GM23338 (cell line): ENCODE measurements around the gene PGBD2. TPM values are rescaled to one million over a fixed set of nuclear protein-coding genes. Genes with fewer than 3 reads are reported as not detected.

Experiments used
- ATAC-seq: fragments of 200-7000 bp; cut with Tn5 transposase; 3 replicates; pipeline ENCODE4 v1.9.1; 2020
- DNase-seq: peaks from one replicate; pipeline ENCODE4 v3.0.0-alpha.2; 2015; ENCODE audit warnings: low spot score
- H2AFZ ChIP-seq: fragments of 200-600 bp; sonication (generic); 2 replicates; pipeline ENCODE4 v1.8.0; 2016; ENCODE audit warnings: antibody characterized with exemption, mild to moderate bottlenecking, moderate library complexity
- H3F3A ChIP-seq: fragments of 200-600 bp; sonication (generic); replicated peaks from 2 replicates; pipeline ENCODE4 v1.8.0; 2017; ENCODE audit warnings: antibody characterized with exemption, mixed run types, low read depth
- H3K27ac ChIP-seq: fragments of 200-600 bp; sonication (generic); 2 replicates; pipeline ENCODE4 v1.6.1; 2016; ENCODE audit warnings: low read depth
- H3K27me3 ChIP-seq: fragments of 200-600 bp; sonication (generic); 2 replicates; pipeline ENCODE4 v1.8.0; 2016; ENCODE audit warnings: mild to moderate bottlenecking, mixed run types, moderate library complexity; ENCODE audit not compliant: insufficient read depth
- H3K36me3 ChIP-seq: fragments of 200-600 bp; sonication (generic); 2 replicates; pipeline ENCODE4 v1.8.0; 2016; ENCODE audit warnings: mild to moderate bottlenecking; ENCODE audit not compliant: insufficient read depth
- H3K4me1 ChIP-seq: fragments of 200-600 bp; sonication (generic); 2 replicates; pipeline ENCODE4 v1.8.0; 2016; ENCODE audit warnings: mild to moderate bottlenecking, moderate library complexity; ENCODE audit not compliant: insufficient read depth
- H3K4me2 ChIP-seq: fragments of 200-600 bp; sonication (generic); 2 replicates; pipeline ENCODE4 v1.7.1; 2017; ENCODE audit warnings: mixed run types
- H3K4me3 ChIP-seq: fragments of 200-600 bp; sonication (generic); 2 replicates; pipeline ENCODE4 v1.6.1; 2016; ENCODE audit warnings: mixed run types
- H3K79me2 ChIP-seq: fragments of 200-600 bp; sonication (generic); replicated peaks from 2 replicates; pipeline ENCODE4 v1.8.0; 2017; ENCODE audit warnings: mild to moderate bottlenecking; ENCODE audit not compliant: insufficient read depth
- H3K9me2 ChIP-seq: fragments of 200-600 bp; sonication (generic); 2 replicates; pipeline ENCODE4 v1.8.0; 2017; ENCODE audit not compliant: insufficient read depth
- H4K20me1 ChIP-seq: fragments of 200-600 bp; sonication (generic); replicated peaks from 2 replicates; pipeline ENCODE4 v1.8.0; 2017; ENCODE audit warnings: mild to moderate bottlenecking; ENCODE audit not compliant: insufficient read depth
- H3K27ac Mint-ChIP-seq: 2 replicates; pipeline ENCODE4 v1.8.0; 2020; ENCODE audit warnings: inconsistent platforms, mild to moderate bottlenecking, moderate library complexity, mixed read lengths
- H3K27me3 Mint-ChIP-seq: 3 replicates; pipeline ENCODE4 v1.8.0; 2022; ENCODE audit warnings: low read depth, mild to moderate bottlenecking, moderate library complexity, mixed read lengths, inconsistent platforms; ENCODE audit not compliant: insufficient read depth, poor library complexity
- H3K36me3 Mint-ChIP-seq: 3 replicates; pipeline ENCODE4 v1.8.0; 2021; ENCODE audit warnings: low read depth, mild to moderate bottlenecking, inconsistent platforms, moderate library complexity, mixed read lengths
- H3K4me1 Mint-ChIP-seq: 3 replicates; pipeline ENCODE4 v1.8.0; 2020; ENCODE audit warnings: mild to moderate bottlenecking, inconsistent platforms, mixed read lengths
- H3K4me3 Mint-ChIP-seq: 3 replicates; pipeline ENCODE4 v1.8.0; 2021; ENCODE audit warnings: moderate library complexity, mild to moderate bottlenecking, inconsistent platforms, mixed read lengths
- H3K9me3 Mint-ChIP-seq: 3 replicates; pipeline ENCODE4 v1.8.0; 2020; ENCODE audit warnings: moderate library complexity, mild to moderate bottlenecking, inconsistent platforms, mixed read lengths
- CTCF ChIP-seq, 2 experiments: fragments of 200-600 bp in 1 of 2; sonication (generic) in 1 of 2; conservative IDR thresholded peaks; 2 replicates each; pipeline versions ENCODE4 v1.5.1 to v1.6.1; 2016 to 2017; ENCODE audit warnings: antibody characterized with exemption in 2 of 2, low read depth in 2 of 2, mild to moderate bottlenecking in 2 of 2, moderate library complexity in 1 of 2
- ETS1 ChIP-seq: IDR thresholded peaks from 2 replicates; pipeline ENCODE4 v1.6.1; 2016; ENCODE audit warnings: antibody characterized with exemption
- EZH2 ChIP-seq: fragments of 200-600 bp; sonication (generic); IDR thresholded peaks from one replicate; pipeline ENCODE4 v1.8.0; 2017; ENCODE audit warnings: antibody characterized with exemption, mild to moderate bottlenecking, low read depth; ENCODE audit not compliant: unreplicated experiment
- EZH2phosphoT487 ChIP-seq: fragments of 200-600 bp; sonication (generic); IDR thresholded peaks from one replicate; pipeline ENCODE4 v1.8.1; 2018; ENCODE audit warnings: antibody characterized with exemption; ENCODE audit not compliant: unreplicated experiment
- JUNB ChIP-seq: IDR thresholded peaks from one replicate; pipeline ENCODE4 v1.6.1; 2016; ENCODE audit warnings: antibody characterized with exemption; ENCODE audit not compliant: unreplicated experiment
- NANOG ChIP-seq: IDR thresholded peaks from 2 replicates; pipeline ENCODE4 v1.6.1; 2016; ENCODE audit warnings: antibody characterized with exemption, borderline replicate concordance
- REST ChIP-seq: IDR thresholded peaks from one replicate; pipeline ENCODE4 v1.6.1; 2018; ENCODE audit warnings: antibody characterized with exemption; ENCODE audit not compliant: unreplicated experiment
- ZNF114 ChIP-seq: fragments of 250-450 bp; sonication (Bioruptor Pico); IDR thresholded peaks from 2 replicates; pipeline ENCODE4 v1.5.0; 2020; ENCODE audit warnings: mild to moderate bottlenecking, moderate library complexity
- ZNF462 ChIP-seq: fragments of 250-450 bp; sonication (Bioruptor Pico); IDR thresholded peaks from 2 replicates; pipeline ENCODE4 v1.5.0; 2020; ENCODE audit warnings: mild to moderate bottlenecking, moderate library complexity
- polyA plus RNA-seq: library from polyadenylated mRNA; unstranded; fragments of >200 nt; fragmentation: Nextera tagmentation; extraction: Ambion mirVana; gene quantifications from 2 replicates; pipeline ENCODE4 v1.2.1, GENCODE V29; 2016
- total RNA-seq: library from RNA; depleted of rRNA; stranded (reverse); fragments of >200 nt; shearing (Covaris generic); gene quantifications from 2 replicates; pipeline ENCODE4 v1.2.3, GENCODE V29; 2014

The PGBD2 gene
- total and polyA plus RNA-seq, 2 experiments from 2014 or later, result 4.8 to 10.2 TPM

- H3K4me1 Mint-ChIP-seq, result no peaks in the 10 kb centered on the region
Measured at GRCh38 chr1:248913933-248914332, 7.9 kb downstream of the PGBD2 start.

More at GRCh38 chr1:248913933-248914332, 7.9 kb downstream of the PGBD2 start:
- H3K4me2 ChIP-seq, result no peak overlapping the region
- Mint-ChIP-seq H3K27ac (no peak overlapping the region), H3K27me3 (peaks cover 6% of the 10 kb centered on the region), H3K9me3 (peaks cover 8% of the 10 kb centered on the region; the same call in 1 of the 3 replicates), H3K4me3 (no peak overlapping the region), H3K36me3 (peaks cover 59% of the 10 kb centered on the region)
- H3K36me3 ChIP-seq, result peaks cover 27% of the 10 kb centered on the region
- no peaks in the 10 kb centered on the region for H3K9me2 ChIP-seq
- no peak for DNase-seq
- TF ChIP-seq JUNB, result no peak
- TF ChIP-seq ZNF462 (CRISPR knock-in tag), result no peak
- no peak for TF ChIP-seq CTCF (conservative IDR thresholded peaks at IDR 0.05; ENCODE audit: low read depth in 2 of 2)
- no peak for TF ChIP-seq EZH2
- no peak for TF ChIP-seq ZNF114 (CRISPR knock-in tag)
- no peak for TF ChIP-seq NANOG
- no peak for TF ChIP-seq REST
- TF ChIP-seq ETS1, result no peak
- no peak for TF ChIP-seq EZH2phosphoT487
- H2AFZ ChIP-seq, result no peak overlapping the region
- H3K4me3 ChIP-seq, result no peak overlapping the region
- H3F3A ChIP-seq, result no peaks in the 10 kb centered on the region
- no peaks in the 10 kb centered on the region for H3K27me3 ChIP-seq
- peaks cover 38% of the 10 kb centered on the region for H3K79me2 ChIP-seq
- H3K4me1 ChIP-seq, result no peaks in the 10 kb centered on the region
- H3K27ac ChIP-seq, result no peak overlapping the region
- ATAC-seq, result no peak
- no peaks in the 10 kb centered on the region; the same call in 1 of the 2 replicates for H4K20me1 ChIP-seq
